Measurements from ENCODE around the gene RNF11.

GRCh38 chr1:51309291-51309690, 73.2 kb downstream of the RNF11 start:
- no peak for TF ChIP-seq POLR2A (IDR thresholded peaks at IDR 0.05; ENCODE audit: low read depth, low read length)
- TF ChIP-seq TAF1 (IDR thresholded peaks at IDR 0.05; ENCODE audit: borderline replicate concordance, low read depth, low read length): no peak
- TF ChIP-seq POLR2AphosphoS5 (IDR thresholded peaks at IDR 0.05; ENCODE audit: low read depth, low read length): no peak
